G401 (cell line): Measurements from ENCODE around the gene DHX34. TPM values are rescaled to one million over a fixed set of nuclear protein-coding genes. Genes with fewer than 3 reads are reported as not detected.
"Not testable (repeated sequence)": the region's sequence is repeated elsewhere in the genome, so short reads cannot be mapped to it uniquely, and the experiment has no call there.

Source experiments
- DNase-seq: peaks from one replicate; pipeline ENCODE4 v3.0.0-alpha.2; 2015; ENCODE audit warnings: low spot score
- in situ Hi-C: cut with HindIII; loops from 2 replicates; pipeline ENCODE4 v1.10.0; 2016; ENCODE audit warnings: low sequenced_read_pairs, mixed read lengths
- total RNA-seq: library from RNA; depleted of rRNA; stranded (reverse); fragments of >200 nt; shearing (Covaris generic); gene quantifications from 2 replicates; pipeline ENCODE4 v1.2.3, GENCODE V29; 2014

Gene DHX34
- total RNA-seq, 1 experiment from 2014 or later: 16.7 TPM

- no peak for DNase-seq
- in situ Hi-C loops: no loop called here
Observed at GRCh38 chr19:47322058-47322457, 27.1 kb upstream of the DHX34 start.

GRCh38 chr19:47323409-47323808, 25.7 kb upstream of the DHX34 start:
- DNase-seq: no peak
- in situ Hi-C loops: no loop called here

GRCh38 chr19:47323872-47324271, 25.2 kb upstream of the DHX34 start:
- DNase-seq: no peak
- in situ Hi-C loops: no loop called here

DNA sequence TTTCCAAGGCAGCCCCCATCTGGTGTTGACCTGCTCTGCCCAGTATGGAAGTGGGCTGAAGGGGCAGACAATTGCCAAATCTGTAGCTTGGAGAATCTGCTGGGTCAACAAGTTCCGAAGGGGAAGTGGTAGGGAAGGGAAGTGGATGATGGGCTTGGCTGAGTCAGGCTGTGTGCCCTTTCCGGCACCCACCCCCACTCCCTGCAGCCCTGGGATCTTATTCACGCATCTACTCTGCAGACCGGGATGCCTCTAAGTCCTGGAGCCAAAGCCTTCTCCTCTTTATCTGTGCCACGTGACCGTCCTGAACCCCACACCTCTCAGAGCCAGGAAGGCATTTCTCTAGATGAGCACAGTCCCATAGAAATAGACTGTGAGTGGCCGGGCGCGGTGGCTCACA, 24.6 kb upstream of the DHX34 start:
- in situ Hi-C loops: no loop called here
- no peak for DNase-seq

- no peak for DNase-seq
- in situ Hi-C loops: no loop called here
Observed at GRCh38 chr19:47330466-47330869, 18.6 kb upstream of the DHX34 start.

DNA sequence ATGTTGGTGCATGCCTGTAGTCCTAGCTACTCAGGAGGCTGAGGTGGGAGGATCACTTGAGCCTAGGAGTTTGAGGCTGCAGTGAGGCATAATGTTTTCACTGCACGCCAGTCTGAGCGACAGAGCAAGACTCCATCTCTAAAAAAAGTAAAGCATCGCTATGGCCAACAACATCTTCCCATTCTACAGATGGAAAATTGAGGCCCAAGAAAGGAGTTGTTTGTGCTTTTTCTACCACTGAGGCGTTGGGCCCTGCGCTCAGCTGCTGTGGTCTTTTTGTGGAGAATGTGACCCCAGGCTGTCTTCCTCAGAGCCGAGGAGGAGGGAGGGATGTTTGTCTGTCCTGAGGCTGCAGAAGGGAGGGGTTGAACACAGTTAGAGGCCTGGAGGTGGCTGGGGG, 17.6 kb upstream of the DHX34 start:
- DNase-seq: no peak
- in situ Hi-C loops: no loop called here

GRCh38 chr19:47331931-47332547, 17.1 kb upstream of the DHX34 start, which contains the start of gene C5AR2:
TSS of gene C5AR2 (plus strand) at chr19:47332175. CDS start at chr19:47340800, 8,625 bp downstream.
- DNase-seq: no peak
- in situ Hi-C loops: no loop called here

DNA sequence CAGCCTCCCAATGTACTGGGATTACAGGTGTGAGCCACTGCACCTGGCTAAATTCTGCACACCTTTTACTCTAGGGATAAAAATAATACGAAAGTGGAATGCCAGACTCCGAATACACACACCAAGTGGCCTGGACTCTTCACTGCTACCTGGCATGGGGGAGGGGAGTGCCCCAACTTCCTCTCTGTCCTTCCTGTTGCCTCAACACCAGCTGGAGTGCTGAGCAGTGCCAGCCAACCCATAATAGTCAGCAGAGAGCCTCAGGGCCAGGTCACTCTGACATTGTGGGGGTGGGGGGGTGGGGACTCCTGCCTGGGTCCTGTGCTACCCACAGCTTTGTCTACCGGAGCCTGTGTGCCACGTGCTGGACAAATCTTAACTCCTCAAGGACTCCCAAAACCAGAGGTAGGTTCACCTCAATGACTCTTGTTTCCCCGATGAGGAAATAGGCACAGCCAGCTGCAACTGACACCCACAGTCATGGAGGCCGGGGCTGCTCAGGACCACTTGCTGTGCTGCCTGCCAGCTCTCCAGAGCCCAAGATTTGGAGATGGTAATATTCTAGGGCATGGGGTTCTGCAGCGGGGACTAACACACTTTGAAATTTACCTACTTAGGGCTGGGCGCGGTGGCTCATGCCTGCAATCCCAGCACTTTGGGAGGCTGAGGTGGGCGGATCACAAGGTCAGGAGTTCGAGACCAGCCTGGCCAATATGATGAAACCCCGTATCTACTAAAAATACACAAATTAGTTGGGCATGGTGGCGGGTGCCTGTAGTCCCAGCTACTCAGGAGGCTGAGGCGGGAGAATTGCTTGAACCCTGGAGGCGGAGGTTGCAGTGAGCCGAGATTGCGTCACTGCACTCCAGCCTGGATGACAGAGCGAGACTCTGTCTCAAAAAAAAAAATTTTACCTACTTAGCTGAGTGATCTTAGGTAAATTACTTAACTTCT, 12.1 kb upstream of the DHX34 start:
- DNase-seq, in situ Hi-C loops: not testable (repeated sequence)

DNA sequence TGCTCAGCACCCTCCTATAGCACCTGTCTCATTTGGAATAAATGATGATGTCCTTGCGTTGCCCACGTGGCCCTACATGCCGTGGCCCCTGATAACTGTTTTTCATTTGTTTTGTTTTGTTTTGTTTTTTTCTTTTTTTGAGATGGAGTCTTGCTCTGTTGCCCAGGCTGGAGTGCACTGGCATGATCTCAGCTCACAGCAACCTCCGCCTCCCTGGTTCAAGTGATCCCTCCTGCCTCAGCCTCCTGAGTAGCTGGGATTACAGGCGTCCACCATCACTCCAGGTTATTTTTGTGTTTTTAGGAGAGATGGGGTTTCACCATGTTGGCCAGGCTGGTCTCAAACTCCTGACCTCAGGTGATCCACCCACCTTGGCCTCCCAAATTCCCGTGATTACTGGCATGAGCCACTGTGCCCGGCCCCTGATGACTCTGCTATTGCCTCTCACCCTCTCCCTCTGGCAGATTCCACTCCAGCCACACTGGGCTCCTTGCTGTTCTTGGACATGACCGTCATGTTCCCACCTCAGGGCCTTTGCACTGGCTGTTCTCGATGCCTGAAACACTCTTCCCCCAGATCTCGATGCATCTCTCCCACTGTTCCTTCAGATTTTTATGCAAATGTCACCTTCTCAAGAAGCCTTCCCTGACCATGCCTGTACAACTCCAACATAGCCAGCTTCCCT, 9.8 kb upstream of the DHX34 start:
- DNase-seq: no peak
- in situ Hi-C loops: no loop called here

DNA sequence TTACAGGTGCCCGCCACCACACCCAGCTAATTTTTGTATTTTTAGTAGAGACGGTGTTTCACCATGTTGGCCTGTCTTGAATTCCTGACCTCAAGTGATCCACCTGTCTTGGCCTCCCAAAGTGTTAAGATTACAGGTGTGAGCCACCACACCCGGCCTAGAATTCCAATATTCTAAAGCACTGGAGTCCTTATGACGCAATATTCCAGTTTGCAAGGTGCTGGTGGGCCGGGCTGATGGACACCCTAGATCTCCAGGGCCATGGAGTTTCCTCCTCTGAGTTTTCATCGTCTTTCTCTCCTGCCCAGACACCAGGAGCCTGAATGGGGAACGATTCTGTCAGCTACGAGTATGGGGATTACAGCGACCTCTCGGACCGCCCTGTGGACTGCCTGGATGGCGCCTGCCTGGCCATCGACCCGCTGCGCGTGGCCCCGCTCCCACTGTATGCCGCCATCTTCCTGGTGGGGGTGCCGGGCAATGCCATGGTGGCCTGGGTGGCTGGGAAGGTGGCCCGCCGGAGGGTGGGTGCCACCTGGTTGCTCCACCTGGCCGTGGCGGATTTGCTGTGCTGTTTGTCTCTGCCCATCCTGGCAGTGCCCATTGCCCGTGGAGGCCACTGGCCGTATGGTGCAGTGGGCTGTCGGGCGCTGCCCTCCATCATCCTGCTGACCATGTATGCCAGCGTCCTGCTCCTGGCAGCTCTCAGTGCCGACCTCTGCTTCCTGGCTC, 8.5 kb upstream of the DHX34 start:
- no peak for DNase-seq
- in situ Hi-C loops: no loop called here

- DNase-seq: no peak
- in situ Hi-C loops: no loop called here
Observed at GRCh38 chr19:47341734-47342133, 7.4 kb upstream of the DHX34 start.

- in situ Hi-C loops: no loop called here
- no peak for DNase-seq
Observed at GRCh38 chr19:47343194-47343802, 5.8 kb upstream of the DHX34 start.

DNA sequence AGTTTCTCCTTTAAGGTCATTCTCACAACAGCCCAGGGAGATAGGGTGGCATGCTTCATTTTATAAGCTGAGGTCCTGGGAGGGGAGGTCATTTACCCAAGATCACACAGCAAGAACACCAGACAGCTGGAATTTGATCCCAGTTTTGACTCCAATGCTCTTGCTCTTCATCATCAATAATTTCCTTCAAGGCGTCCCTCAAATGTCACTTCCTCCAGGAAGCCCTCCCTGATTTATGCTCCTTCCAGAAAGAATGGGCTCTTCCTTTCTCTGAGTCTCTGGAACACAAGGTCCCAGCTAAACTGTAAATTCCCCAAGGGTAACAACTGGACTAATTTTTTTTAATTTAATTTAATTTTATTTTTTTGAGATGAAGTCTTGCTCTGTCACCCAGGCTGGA, 4.7 kb upstream of the DHX34 start:
- in situ Hi-C loops: no loop called here
- no peak for DNase-seq

GRCh38 chr19:47346024-47346423, 3.1 kb upstream of the DHX34 start:
- DNase-seq, in situ Hi-C loops: not testable (repeated sequence)

DNA sequence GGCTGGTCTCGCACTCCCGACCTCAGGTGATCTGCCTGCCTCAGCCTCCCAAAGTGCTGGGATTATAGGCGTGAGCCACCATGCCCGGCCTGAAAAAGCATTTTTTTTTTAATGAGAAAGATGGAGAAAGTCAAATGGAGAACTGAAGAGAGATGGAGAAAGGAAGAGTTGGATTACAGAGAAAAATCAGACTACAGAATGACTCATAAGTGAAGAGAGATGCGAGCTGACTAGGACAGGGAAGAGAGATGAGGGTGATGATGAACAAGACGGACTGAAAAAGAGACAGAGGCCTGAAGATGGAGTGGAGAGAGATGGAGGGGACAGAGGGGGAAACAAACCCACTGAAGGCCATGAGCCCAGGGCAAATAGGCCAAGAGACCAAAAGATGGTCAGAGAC, 1.5 kb downstream of the DHX34 start:
- in situ Hi-C loops: no loop called here
- DNase-seq: no peak

DNA sequence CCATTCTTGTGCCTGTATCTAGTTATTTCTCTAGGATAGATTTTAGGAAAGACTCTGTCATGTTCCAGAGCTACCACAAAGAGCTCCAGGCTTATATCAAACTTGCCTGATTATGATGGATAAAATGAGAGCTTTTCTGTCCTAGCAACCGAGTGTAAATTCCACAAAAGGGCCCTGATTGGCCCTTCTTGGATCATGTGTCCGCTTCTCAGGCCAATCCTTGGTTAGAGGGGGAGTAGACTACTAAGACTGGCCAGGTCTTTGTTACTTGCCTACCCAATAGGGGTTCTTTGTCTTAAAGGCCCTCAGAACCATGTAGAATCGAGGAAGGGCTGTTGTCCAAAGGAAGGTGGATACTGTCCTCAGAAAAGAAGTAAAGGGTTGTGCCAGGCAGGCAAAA, 2.4 kb downstream of the DHX34 start:
- in situ Hi-C loops: no loop called here
- peak; percentile 69 for DNase-seq

GRCh38 chr19:47352095-47352494, 3.0 kb downstream of the DHX34 start:
- DNase-seq: no peak
- in situ Hi-C loops: no loop called here

GRCh38 chr19:47353307-47353712, 4.2 kb downstream of the DHX34 start:
- in situ Hi-C loops: no loop called here
- peak; percentile 53 for DNase-seq

DNA sequence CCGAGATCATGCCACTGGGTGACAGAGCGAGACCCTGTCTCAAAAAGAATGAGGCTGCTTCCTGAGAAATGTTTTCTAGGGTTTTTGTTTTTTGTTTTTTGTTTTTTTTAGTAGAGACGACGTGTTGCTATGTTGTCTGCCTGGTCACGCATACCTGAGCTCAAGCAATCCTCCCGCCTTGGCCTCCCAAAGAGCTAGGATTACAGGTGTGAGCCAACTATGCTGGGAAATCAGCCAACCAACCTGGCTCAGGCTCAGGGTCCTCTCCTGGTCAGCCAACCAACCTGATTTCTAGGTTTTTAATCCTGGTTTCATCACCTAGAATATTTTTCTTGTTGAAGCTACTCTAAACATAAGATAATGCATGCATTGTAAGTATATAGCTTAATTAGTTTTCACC, 7.8 kb downstream of the DHX34 start:
- DNase-seq: peak; percentile 48
- in situ Hi-C loops: no loop called here
